ENCODE data around the gene AP2S1.

AP2S1 gene

GRCh38 chr19:46861691-46862502 is 11.3 kb upstream of the AP2S1 start (continued):
- TF ChIP-seq ZBTB10 (tag by site-specific recombination; IDR thresholded peaks at IDR 0.05) (no peak), ZNF112 (tag by site-specific recombination; IDR thresholded peaks at IDR 0.05) (no peak), ZNF350 (tag by site-specific recombination; IDR thresholded peaks at IDR 0.05) (no peak), ZNF366 (tag by site-specific recombination; conservative IDR thresholded peaks at IDR 0.05) (peak; percentile 74), KLF8 (tag by site-specific recombination; IDR thresholded peaks at IDR 0.05) (no peak), ZNF416 (tag by site-specific recombination; IDR thresholded peaks at IDR 0.05) (no peak), CTCF (tag by site-specific recombination; IDR thresholded peaks at IDR 0.05) (no peak), ZBTB8A (tag by site-specific recombination; IDR thresholded peaks at IDR 0.05) (0 out of 2 replicates have a peak, but pooled peaks have one; percentile 11), ZNF2 (tag by site-specific recombination; IDR thresholded peaks at IDR 0.05) (no peak), ZNF121 (tag by site-specific recombination; IDR thresholded peaks at IDR 0.05) (no peak), ZNF174 (tag by site-specific recombination; IDR thresholded peaks at IDR 0.05) (no peak), ZNF423 (tag by site-specific recombination; IDR thresholded peaks at IDR 0.05) (no peak), ZNF449 (tag by site-specific recombination; IDR thresholded peaks at IDR 0.05) (no peak), ZNF280C (tag by site-specific recombination; IDR thresholded peaks at IDR 0.05) (no peak), ZNF792 (tag by site-specific recombination; IDR thresholded peaks at IDR 0.05) (no peak), ZNF580 (tag by site-specific recombination; IDR thresholded peaks at IDR 0.05) (no peak; the same call in 1 of the 2 replicates), ZNF157 (tag by site-specific recombination; IDR thresholded peaks at IDR 0.05) (no peak), ZNF146 (tag by site-specific recombination; IDR thresholded peaks at IDR 0.05) (no peak), ZSCAN30 (tag by site-specific recombination; IDR thresholded peaks at IDR 0.05) (no peak), ZNF404 (tag by site-specific recombination; IDR thresholded peaks at IDR 0.05) (no peak), ZNF140 (tag by site-specific recombination; IDR thresholded peaks at IDR 0.05) (no peak), ZNF354C (tag by site-specific recombination; IDR thresholded peaks at IDR 0.05; ENCODE audit: borderline replicate concordance, low read depth) (no peak), TRIM28 (IDR thresholded peaks at IDR 0.05; ENCODE audit: borderline replicate concordance, low read length) (no peak), ZNF426 (tag by site-specific recombination; IDR thresholded peaks at IDR 0.05) (no peak), ZBTB44 (tag by site-specific recombination; IDR thresholded peaks at IDR 0.05) (no peak), TCF7L2 (IDR thresholded peaks at IDR 0.05; ENCODE audit: borderline replicate concordance, low read depth, low read length) (no peak), ZNF37A (tag by site-specific recombination; IDR thresholded peaks at IDR 0.05) (no peak), HOXC10 (CRISPR knock-in tag; IDR thresholded peaks at IDR 0.05) (no peak), ZNF132 (tag by site-specific recombination; IDR thresholded peaks at IDR 0.05; ENCODE audit: borderline replicate concordance) (no peak), RBAK (tag by site-specific recombination; IDR thresholded peaks at IDR 0.05) (no peak), ZNF324 (tag by site-specific recombination; IDR thresholded peaks at IDR 0.05) (no peak)

All from HEK293 (cell line).